ENCODE results near the gene TOMM22.

TOMM22 gene

DNA sequence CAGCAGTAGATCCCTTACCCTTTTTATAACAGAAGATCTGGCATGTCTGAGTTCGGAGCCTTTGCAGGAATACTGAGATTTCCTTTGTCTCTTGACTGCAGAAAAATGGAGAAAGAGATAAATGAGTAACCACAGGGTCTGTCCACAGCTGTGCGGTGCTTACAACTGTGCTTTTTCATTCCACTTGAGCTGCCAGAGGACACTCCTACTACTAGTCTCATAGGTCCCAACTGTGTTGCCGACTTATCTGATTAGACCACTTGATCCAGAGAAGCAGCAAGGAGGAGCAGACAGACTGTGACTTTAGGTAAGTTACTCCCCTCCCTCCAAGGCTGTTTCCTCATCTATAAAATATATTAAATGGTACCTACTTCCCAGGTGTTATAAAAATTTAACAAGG, 43.0 kb upstream of the TOMM22 start:
- TF ChIP-seq ZXDB (tag by site-specific recombination; IDR thresholded peaks at IDR 0.05) (no peak), ZNF211 (tag by site-specific recombination; IDR thresholded peaks at IDR 0.05; ENCODE audit: low read depth) (no peak), ZNF701 (tag by site-specific recombination; IDR thresholded peaks at IDR 0.05) (no peak), ZNF280D (tag by site-specific recombination; IDR thresholded peaks at IDR 0.05) (no peak), ZNF214 (tag by site-specific recombination; IDR thresholded peaks at IDR 0.05; ENCODE audit: borderline replicate concordance) (no peak), ZIC2 (tag by site-specific recombination; IDR thresholded peaks at IDR 0.05) (no peak), GLI2 (tag by site-specific recombination; IDR thresholded peaks at IDR 0.05; ENCODE audit: borderline replicate concordance, low read depth) (no peak), ZBTB11 (tag by site-specific recombination; conservative IDR thresholded peaks at IDR 0.05; ENCODE audit: low read depth) (no peak), ZNF654 (tag by site-specific recombination; IDR thresholded peaks at IDR 0.05; ENCODE audit: low read depth) (no peak)
- TF ChIP-seq, protein P1, sequence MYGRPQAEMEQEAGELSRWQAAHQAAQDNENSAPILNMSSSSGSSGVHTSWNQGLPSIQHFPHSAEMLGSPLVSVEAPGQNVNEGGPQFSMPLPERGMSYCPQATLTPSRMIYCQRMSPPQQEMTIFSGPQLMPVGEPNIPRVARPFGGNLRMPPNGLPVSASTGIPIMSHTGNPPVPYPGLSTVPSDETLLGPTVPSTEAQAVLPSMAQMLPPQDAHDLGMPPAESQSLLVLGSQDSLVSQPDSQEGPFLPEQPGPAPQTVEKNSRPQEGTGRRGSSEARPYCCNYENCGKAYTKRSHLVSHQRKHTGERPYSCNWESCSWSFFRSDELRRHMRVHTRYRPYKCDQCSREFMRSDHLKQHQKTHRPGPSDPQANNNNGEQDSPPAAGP (tag by site-specific recombination; IDR thresholded peaks at IDR 0.05): no peak
- no peak overlapping the region for H3K27ac ChIP-seq (ENCODE audit: extremely low read depth, low read depth, low read length)
- ChIA-PET CTCF (no interaction called here), POLR2A (interaction anchor here (0.9 kb wide), 1 partner anchor 69 kb away, joined by 3 read pairs; the partner anchor contains the start of gene DMC1)
- no peaks in the 10 kb centered on the region for H3K4me1 ChIP-seq (ENCODE audit: control insufficient read depth, insufficient read depth, low read length)
- no peak overlapping the region for H3K4me3 ChIP-seq (ENCODE audit: low read depth, low read length)
- peaks cover 8 to 44% of the 10 kb centered on the region in 2 experiments; a peak in 2 of 3 replicates for H3K36me3 ChIP-seq (ENCODE audit: control insufficient read depth in 2 of 2, insufficient read depth in 1 of 2, low read length in 2 of 2)
- H3K9me3 ChIP-seq (ENCODE audit: control insufficient read depth, insufficient read depth, low read depth, low read length): no peaks in the 10 kb centered on the region

- Histone ChIP-seq H3K4me1 (ENCODE audit: control insufficient read depth, insufficient read depth, low read length) (no peaks in the 10 kb centered on the region), H3K36me3 (ENCODE audit: control insufficient read depth in 2 of 2, insufficient read depth in 1 of 2, low read length in 2 of 2) (peaks cover 4 to 41% of the 10 kb centered on the region in 2 experiments; a peak in 2 of 3 replicates), H3K9me3 (ENCODE audit: control insufficient read depth, insufficient read depth, low read depth, low read length) (no peaks in the 10 kb centered on the region), H3K4me3 (ENCODE audit: low read depth, low read length) (no peak overlapping the region), H3K27ac (ENCODE audit: extremely low read depth, low read depth, low read length) (no peak overlapping the region)
- CTCF ChIA-PET: interaction anchor here (0.6 kb wide), 1 partner anchor 91 kb away, joined by 3 read pairs; no protein-coding TSS in a partner anchor
- POLR2A ChIA-PET: no interaction called here
- TF ChIP-seq ZNF132 (tag by site-specific recombination; IDR thresholded peaks at IDR 0.05; ENCODE audit: borderline replicate concordance) (no peak), ZBTB17 (tag by site-specific recombination; IDR thresholded peaks at IDR 0.05) (no peak), BCL11A (tag by site-specific recombination; IDR thresholded peaks at IDR 0.05; ENCODE audit: low read depth) (no peak), ZNF354C (tag by site-specific recombination; IDR thresholded peaks at IDR 0.05; ENCODE audit: borderline replicate concordance, low read depth) (no peak), SALL2 (tag by site-specific recombination; IDR thresholded peaks at IDR 0.05; ENCODE audit: borderline replicate concordance) (no peak), ZNF146 (tag by site-specific recombination; IDR thresholded peaks at IDR 0.05) (no peak), ZNF658 (tag by site-specific recombination; IDR thresholded peaks at IDR 0.05) (no peak), GFI1B (tag by site-specific recombination; IDR thresholded peaks at IDR 0.05) (no peak), ZNF302 (tag by site-specific recombination; IDR thresholded peaks at IDR 0.05; ENCODE audit: low read depth) (no peak), PATZ1 (tag by site-specific recombination; IDR thresholded peaks at IDR 0.05) (no peak)
- TF ChIP-seq, protein P2, sequence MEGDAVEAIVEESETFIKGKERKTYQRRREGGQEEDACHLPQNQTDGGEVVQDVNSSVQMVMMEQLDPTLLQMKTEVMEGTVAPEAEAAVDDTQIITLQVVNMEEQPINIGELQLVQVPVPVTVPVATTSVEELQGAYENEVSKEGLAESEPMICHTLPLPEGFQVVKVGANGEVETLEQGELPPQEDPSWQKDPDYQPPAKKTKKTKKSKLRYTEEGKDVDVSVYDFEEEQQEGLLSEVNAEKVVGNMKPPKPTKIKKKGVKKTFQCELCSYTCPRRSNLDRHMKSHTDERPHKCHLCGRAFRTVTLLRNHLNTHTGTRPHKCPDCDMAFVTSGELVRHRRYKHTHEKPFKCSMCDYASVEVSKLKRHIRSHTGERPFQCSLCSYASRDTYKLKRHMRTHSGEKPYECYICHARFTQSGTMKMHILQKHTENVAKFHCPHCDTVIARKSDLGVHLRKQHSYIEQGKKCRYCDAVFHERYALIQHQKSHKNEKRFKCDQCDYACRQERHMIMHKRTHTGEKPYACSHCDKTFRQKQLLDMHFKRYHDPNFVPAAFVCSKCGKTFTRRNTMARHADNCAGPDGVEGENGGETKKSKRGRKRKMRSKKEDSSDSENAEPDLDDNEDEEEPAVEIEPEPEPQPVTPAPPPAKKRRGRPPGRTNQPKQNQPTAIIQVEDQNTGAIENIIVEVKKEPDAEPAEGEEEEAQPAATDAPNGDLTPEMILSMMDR (tag by site-specific recombination; IDR thresholded peaks at IDR 0.05): no peak
Measured at GRCh38 chr22:38641476-38642040, 40.2 kb upstream of the TOMM22 start.

All from HEK293 (cell line).